Amniotic stem cell (primary cell): ENCODE measurements around the gene RNU5D-1.
"Not testable (repeated sequence)": the region's sequence is repeated elsewhere in the genome, so short reads cannot be mapped to it uniquely, and the experiment has no call there.

Source experiments
- DNase-seq: peaks from one replicate; lab custom pipeline; 2025; lab: John Stamatoyannopoulos, UW

The RNU5D-1 gene

DNA sequence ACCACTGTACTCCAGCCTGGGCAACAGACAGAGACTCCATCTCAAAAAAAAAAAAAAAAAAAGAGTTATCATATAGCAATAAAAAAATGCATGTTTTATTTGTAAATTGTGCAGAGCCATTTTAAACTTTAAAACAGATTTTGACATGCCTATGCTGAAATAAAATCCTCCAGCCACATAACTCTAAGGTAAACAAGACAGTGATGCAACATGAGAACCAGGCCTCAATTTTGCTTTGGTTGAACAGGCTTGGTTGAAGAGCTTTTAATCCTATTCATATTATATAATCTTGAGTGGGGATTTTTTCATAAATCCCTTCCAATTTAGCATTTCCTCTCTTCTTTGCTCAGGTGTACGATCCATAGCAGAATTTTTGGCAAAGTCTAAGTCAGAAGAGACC, 30.4 kb downstream of the RNU5D-1 start:
- no peak for DNase-seq

GRCh38 chr1:44699375-44699774, 31.6 kb downstream of the RNU5D-1 start:
- DNase-seq: not testable (repeated sequence)

DNA sequence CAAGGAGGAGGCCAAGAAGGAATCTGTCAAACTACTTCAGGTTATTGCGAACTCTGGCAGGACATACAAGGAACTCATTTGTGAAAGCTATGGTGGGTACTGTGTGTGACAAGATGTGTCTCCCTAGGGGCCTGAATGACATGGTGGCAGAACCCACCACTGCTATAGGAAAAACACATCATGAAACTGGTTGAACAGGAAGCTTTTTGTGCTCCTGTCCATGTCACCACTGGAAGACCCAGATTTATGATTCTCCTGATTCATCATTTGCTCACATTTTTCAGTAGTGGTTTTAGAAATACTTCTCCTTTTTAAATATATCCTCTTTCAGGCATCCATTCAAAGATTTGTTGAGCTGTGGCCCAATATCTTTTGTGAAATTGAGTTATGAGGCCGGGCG, 32.8 kb downstream of the RNU5D-1 start:
- no peak for DNase-seq

DNA sequence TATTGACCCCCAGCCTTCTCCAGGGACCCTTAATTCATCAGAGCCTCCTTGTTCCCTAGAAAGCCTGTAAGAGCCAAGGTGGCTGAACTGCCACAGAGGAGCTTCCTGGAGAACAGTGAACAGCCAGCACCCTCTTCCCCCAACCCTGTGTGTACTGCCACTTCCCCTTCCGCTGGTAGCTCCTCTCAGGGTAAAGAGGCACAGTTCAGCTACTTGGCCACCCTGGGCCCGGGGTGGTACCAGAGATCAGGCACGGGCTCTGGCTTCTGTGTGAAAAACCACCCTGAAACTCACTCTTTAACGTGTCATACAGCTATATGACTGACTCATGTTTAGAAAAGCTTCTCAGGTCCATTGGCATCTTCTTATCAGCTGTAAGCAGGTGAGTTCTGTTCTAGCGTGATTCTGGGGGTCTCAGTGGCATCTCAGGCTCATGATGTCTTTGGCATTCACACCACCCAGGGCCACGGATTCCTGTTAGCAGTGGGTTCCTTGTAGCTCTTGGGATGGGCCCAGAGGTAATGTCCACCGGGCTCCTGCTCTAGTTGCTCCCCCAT, 34.1 kb downstream of the RNU5D-1 start:
- DNase-seq: no peak

DNA sequence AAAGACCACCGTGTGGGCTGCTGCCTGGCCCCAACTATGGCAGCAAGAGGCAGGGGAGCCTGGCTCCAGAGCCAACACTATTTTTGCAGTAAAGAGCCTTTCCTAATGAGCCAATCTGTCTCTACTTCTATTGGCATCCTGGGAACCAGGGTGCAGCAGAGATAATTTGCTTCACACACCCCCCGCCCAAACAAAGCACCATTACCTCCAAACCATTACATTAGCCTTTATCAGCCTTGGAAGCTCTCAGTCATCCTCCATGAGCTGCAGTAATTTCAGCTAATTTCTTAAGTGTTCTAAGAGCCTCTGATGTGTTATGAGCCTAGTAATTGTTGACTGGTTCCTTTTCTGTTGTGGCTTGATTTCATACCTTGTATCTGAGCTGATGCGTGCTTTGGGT, 34.9 kb downstream of the RNU5D-1 start:
- no peak for DNase-seq

DNA sequence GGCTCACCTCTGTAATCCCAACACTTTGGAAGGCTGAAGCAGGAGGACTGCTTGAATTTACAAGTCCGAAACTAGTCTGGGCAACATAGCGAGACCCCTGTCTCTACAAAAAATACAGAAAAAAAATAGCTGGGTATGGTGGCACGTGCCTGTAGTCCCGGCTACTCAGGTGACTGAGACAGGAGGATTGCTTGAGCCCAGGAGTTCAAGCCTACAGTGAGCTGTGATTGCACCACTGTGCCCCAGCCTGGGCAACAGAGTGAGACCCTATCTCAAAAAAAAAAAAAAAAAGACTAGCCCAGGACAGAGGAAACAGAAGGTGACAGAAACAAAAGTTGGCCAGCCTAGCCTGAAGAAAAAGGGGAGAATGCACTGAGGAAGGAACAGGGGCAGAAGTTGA, 35.3 kb downstream of the RNU5D-1 start:
- DNase-seq: no peak

DNA sequence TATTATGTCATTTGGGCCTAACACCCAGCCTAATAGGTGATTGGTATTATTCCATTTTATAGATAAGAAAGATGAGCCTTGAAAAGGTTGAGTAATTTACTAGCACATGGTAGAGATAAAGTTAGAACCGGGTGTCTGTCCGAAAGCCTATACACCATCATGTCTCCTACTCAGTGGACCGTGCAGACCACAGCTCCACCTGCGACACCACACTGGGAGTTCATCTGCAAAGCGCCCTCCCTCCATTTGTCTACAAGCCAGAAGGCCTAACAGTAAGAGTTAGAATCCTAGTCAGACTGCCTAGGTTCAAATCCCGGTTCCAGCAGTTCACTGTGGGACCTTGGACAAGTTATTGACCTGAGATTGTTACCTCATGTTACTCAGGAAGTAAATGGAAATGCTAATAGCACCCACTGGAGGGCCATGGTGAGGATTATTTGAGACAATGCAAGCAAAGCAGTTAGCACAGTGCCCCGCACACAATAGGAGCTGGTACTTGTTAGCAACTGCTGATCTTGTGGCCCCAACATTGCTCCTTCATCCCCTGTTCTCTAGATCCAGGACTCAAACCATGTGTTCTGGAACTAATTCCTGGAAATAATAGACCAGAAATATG, 36.0 kb downstream of the RNU5D-1 start:
- no peak for DNase-seq

DNA sequence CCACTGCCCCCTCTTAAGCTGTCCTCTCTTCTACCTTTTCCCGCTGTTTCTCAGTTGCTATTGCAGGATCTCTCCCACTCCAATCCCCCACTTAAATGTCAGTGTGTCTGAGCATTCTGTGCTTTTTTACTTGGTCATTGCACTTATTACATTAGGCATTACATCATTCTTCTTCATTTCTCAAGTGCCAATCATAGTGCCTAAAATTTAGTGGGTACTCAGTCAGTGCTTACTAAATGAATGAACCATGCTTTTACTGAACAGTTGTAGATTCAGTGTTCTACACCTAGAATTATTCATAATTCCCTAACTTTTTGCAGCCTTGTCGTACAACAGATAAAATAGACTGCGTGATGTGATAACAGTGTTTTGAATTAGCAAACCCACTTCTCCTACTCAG, 37.1 kb downstream of the RNU5D-1 start:
- DNase-seq: no peak

DNA sequence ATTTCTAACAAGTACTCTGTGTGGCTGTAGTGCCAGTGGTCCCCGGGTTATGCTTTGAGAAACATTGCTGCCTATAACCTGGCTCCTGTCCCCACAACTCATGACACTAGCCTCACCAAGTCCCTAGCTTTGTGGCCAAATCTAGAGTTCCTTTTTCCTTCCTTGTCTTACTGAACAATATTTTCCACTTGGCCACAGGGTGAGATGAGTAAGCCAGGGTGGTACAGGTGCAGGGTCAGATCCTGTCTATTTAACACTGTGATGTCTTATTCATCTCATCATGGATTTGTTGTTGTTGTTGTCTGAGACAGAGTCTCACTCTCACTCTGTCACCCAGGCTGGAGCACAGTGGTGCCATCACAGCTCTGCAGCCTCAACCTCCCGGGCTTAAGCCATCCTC, 37.8 kb downstream of the RNU5D-1 start:
- no peak for DNase-seq

GRCh38 chr1:44689447-44689765, 41.6 kb downstream of the RNU5D-1 start:
- DNase-seq: no peak

DNA sequence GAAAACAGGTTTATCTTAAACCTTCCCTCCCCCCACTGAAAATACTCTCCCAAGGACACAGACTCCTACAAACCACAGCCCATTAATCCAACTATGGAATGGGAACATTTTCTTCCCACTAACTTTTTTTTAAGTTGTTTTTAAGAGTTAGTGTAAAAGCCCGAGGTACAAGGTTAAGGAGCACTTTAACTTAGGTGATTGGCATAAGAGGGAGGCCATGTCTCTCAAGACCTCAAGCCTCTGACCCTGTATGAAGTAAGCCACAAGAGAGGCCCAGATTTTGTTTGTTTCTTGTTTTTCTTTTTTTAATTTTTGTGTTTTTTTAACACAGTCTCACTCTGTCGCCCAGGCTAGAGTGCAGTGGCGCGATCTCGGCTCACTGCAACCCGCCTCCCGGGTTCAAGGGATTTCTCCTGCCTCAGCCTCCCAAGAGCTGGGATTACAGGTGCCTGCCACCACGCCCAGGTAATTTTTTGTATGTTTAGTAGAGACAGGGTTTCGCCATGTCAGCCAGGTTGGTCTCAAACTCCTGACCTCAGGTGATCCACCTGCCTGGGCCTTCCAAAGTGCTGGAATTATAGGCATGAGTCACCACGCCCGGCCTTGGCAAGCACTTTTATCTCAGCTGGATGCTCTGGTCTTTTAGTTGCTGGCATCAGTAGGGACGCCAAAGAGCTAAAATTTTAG, 42.1 kb downstream of the RNU5D-1 start:
- no peak for DNase-seq

DNA sequence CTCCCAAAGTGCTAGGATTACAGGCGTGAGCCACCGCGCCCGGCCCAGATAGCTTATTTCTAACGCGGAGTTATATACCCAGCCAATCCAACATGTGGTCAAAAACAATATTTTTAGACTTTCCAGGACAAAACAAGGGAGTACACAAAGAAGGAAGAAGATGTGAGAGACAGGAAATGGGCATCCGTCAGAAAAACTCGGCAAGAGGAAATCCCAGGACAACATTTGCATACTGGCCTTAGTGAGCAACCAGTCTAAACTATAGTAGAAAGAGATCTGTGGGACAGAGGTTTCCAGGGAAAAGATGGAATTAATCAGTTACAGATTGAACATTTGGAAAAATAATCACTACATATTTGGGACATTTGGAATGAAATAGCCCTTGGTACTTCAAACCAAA, 45.1 kb downstream of the RNU5D-1 start:
- no peak for DNase-seq

DNA sequence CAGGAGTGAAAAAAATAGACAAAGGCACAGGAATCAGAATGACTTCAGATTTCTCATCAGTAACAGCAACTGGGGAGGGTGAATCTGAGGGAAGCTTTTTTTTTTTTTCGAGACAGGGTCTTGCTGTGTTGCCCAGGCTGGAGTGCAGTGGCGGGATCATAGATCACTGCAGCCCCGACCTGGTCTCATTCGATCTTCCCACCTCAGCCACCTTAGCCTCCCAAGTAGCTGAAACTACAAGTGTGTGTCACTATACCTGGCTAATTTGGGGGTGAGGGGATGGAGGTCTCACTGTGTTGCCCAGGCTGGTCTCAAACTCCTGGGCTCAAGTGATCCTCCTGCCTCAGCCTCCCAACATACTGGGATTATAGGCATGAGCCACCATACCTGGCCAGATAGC, 45.8 kb downstream of the RNU5D-1 start:
- DNase-seq: no peak

DNA sequence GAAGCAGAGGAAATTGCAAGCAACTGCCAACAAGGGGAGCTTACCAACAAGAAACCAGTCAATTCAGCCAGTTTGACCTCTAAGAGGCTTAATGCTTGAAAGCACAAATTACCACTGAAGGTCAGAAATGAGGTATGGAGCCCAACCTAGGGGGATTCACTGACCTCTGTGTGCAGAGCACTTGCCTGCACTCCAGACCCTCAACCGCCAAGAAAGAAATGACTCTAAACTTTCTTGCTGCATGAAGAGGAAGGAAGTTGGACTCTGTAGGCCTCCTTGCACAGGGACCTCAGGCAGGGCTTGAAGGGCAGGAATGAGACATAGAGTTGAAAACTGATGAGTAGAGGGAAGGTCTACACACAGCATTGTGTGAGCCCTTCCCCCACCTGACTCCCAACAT, 46.4 kb downstream of the RNU5D-1 start:
- DNase-seq: no peak

DNA sequence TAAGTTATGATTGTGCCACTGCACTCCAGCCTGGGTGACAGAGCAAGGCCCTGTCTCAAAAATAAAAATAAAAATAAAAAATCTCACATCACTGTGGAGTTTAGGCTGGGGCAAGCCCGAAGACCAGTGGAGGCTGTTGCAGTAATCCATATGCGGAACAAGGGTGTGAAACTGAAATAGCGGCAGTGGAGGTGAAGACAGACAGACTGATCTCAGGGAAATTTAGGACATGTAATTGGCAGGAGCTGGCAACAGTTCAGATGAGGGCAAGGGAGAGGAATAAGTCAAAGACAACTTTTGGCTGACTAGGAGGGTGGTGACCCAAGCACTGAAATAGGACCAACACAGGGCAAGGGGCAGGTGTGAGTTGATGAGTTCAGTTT, 48.1 kb downstream of the RNU5D-1 start:
- DNase-seq: no peak

- no peak for DNase-seq
These were observed 48.8 kb downstream of the RNU5D-1 start for GRCh38 chr1:44681905-44682882.
